Skeletal muscle cell (primary cell): ENCODE results near the gene PDF.
"Not testable (repeated sequence)": the region's sequence is repeated elsewhere in the genome, so short reads cannot be mapped to it uniquely, and the experiment has no call there.

Experiments
- DNase-seq: peaks from one replicate; pipeline ENCODE4 v3.0.0-alpha.2; 2010; ENCODE audit warnings: low read depth
- H3K4me3 ChIP-seq: 2 replicates; pipeline ENCODE4 v1.5.1; 2011; ENCODE audit warnings: low read depth, mild to moderate bottlenecking, control low read depth, low read length, moderate library complexity

PDF gene

GRCh38 chr16:69291657-69292056, 38.7 kb downstream of the PDF start:
- H3K4me3 ChIP-seq, DNase-seq: not testable (repeated sequence)

DNA sequence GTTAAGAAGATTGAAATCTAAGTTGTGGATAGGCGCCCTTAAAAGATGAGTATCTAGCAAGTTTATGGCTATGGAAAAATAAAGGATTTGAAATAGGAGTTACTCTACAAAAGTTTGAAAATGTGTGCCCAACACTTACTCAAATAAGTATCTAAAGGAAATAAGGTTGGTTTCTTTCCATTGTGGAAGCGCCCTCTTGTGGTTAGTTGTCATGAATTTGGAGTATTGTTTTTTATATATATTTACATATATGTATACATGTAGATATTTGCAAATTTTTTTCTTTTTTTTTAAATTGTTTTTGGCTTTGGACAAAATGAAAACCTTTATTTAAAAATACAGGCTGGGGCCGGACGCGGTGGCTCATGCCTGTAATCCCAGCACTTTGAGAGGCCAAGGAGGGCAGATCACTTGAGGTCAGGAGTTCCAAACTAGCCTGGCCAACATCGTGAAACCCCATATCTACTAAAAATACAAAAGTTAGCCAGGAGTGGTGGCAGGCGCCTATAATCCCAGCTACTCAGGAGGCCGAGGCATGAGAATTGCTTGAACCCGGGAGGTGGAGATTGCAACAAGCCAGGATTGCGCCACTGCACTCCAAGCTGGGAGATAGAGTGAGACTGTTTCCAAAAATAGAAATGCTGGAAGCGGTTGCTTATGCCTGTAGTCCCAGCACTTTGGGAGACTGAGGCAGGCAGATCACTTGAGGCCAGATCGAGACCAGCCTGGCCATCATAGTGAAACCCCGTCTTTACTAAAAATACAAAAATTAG, 43.3 kb downstream of the PDF start:
- no peak overlapping the region for H3K4me3 ChIP-seq
- no peak for DNase-seq

DNA sequence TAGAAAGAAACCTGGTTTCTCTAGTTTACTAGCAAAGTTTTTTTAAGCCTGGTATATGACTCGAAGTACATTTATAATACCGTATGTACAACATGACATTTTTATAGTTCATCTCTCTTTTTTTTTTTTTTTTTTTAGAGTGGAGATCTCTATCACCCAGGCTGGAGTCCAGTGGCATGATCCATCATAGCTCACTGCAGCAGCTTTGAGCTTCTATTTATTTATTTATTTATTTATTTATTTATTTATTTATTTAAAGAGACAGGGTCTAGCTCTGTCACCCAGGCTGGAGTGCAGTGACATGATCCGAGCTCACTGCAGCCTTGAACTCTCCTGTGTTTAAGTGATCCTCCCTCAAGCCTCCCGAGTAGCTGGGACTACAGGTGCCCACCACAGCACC, 45.1 kb downstream of the PDF start:
- no peak overlapping the region for H3K4me3 ChIP-seq
- DNase-seq = no peak

- DNase-seq = no peak
- H3K4me3 ChIP-seq = no peak overlapping the region
These were observed 46.5 kb downstream of the PDF start for GRCh38 chr16:69283851-69284250.

- DNase-seq = no peak
- no peak overlapping the region for H3K4me3 ChIP-seq
These were observed 53.0 kb downstream of the PDF start for GRCh38 chr16:69277413-69277812.
